WTC11 (cell line): Measurements from ENCODE around the gene GPC5.

Experiments used
- ATF2 ChIP-seq: sonication (generic); formaldehyde crosslinking; IDR thresholded peaks from 2 replicates; pipeline ENCODE4 v1.8.1; 2022; ENCODE audit warnings: low read depth, missing genetic modification reagents, borderline replicate concordance
- CTCF ChIP-seq: fragments of 200-600 bp; IDR thresholded peaks from 2 replicates; pipeline ENCODE4 v1.8.0; 2022; ENCODE audit warnings: antibody characterized with exemption
- E2F4 ChIP-seq: sonication (generic); formaldehyde crosslinking; IDR thresholded peaks from 2 replicates; pipeline ENCODE4 v1.8.1; 2022; ENCODE audit warnings: low read depth, mild to moderate bottlenecking, moderate library complexity, missing genetic modification reagents, borderline replicate concordance
- EMX1 ChIP-seq: fragments of 250-450 bp; sonication (Bioruptor Pico); IDR thresholded peaks from 2 replicates; pipeline ENCODE4 v1.8.0; 2021; ENCODE audit warnings: mild to moderate bottlenecking
- FOXJ3 ChIP-seq: sonication (generic); formaldehyde crosslinking; IDR thresholded peaks from 2 replicates; pipeline ENCODE4 v1.9.0; 2021; ENCODE audit warnings: missing genetic modification reagents, mild to moderate bottlenecking, borderline replicate concordance
- GTF2I ChIP-seq: fragments of 250-450 bp; sonication (Bioruptor Pico); conservative IDR thresholded peaks from 2 replicates; pipeline ENCODE4 v1.4.0; 2021; ENCODE audit warnings: mild to moderate bottlenecking
- NFYB ChIP-seq: sonication (generic); formaldehyde crosslinking; conservative IDR thresholded peaks from 2 replicates; pipeline ENCODE4 v1.8.0; 2022; ENCODE audit warnings: low read depth, missing genetic modification reagents
- ZBTB21 ChIP-seq: sonication (generic); formaldehyde crosslinking; IDR thresholded peaks from 2 replicates; pipeline ENCODE4 v1.8.1; 2023; ENCODE audit warnings: mild to moderate bottlenecking, missing genetic modification reagents, borderline replicate concordance
- ZNF396 ChIP-seq: fragments of 250-450 bp; sonication (Bioruptor Pico); IDR thresholded peaks from 2 replicates; pipeline ENCODE4 v1.8.0; 2021; ENCODE audit warnings: mild to moderate bottlenecking, moderate library complexity, borderline replicate concordance
- TF ChIP-seq, protein P1 (sequence below): sonication (generic); formaldehyde crosslinking; IDR thresholded peaks from 2 replicates; pipeline ENCODE4 v1.8.1; 2022; ENCODE audit warnings: mild to moderate bottlenecking, missing genetic modification reagents, moderate library complexity, borderline replicate concordance
- TF ChIP-seq, protein P2 (sequence below): sonication (generic); formaldehyde crosslinking; IDR thresholded peaks from 2 replicates; pipeline ENCODE4 v1.8.0; 2023; ENCODE audit warnings: missing genetic modification reagents
- TF ChIP-seq, protein P3 (sequence below): sonication (generic); formaldehyde crosslinking; IDR thresholded peaks from 2 replicates; pipeline ENCODE4 v1.8.0; 2022; ENCODE audit warnings: mild to moderate bottlenecking, missing genetic modification reagents
- TF ChIP-seq, protein P4 (sequence below): sonication (generic); formaldehyde crosslinking; IDR thresholded peaks from 2 replicates; pipeline ENCODE4 v1.8.1; 2023; ENCODE audit warnings: mild to moderate bottlenecking, moderate library complexity, missing genetic modification reagents

- TF ChIP-seq CTCF (no peak), GTF2I (no peak), E2F4 (no peak), FOXJ3 (CRISPR knock-in tag) (no peak), NFYB (CRISPR knock-in tag) (no peak), ATF2 (CRISPR knock-in tag) (no peak), ZBTB21 (CRISPR knock-in tag) (no peak), EMX1 (CRISPR knock-in tag) (no peak), ZNF396 (CRISPR knock-in tag) (no peak)
- TF ChIP-seq, protein P1, sequence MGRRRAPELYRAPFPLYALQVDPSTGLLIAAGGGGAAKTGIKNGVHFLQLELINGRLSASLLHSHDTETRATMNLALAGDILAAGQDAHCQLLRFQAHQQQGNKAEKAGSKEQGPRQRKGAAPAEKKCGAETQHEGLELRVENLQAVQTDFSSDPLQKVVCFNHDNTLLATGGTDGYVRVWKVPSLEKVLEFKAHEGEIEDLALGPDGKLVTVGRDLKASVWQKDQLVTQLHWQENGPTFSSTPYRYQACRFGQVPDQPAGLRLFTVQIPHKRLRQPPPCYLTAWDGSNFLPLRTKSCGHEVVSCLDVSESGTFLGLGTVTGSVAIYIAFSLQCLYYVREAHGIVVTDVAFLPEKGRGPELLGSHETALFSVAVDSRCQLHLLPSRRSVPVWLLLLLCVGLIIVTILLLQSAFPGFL (CRISPR knock-in tag): no peak
- TF ChIP-seq, protein P2, sequence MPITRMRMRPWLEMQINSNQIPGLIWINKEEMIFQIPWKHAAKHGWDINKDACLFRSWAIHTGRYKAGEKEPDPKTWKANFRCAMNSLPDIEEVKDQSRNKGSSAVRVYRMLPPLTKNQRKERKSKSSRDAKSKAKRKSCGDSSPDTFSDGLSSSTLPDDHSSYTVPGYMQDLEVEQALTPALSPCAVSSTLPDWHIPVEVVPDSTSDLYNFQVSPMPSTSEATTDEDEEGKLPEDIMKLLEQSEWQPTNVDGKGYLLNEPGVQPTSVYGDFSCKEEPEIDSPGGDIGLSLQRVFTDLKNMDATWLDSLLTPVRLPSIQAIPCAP: no peak
- TF ChIP-seq, protein P3, sequence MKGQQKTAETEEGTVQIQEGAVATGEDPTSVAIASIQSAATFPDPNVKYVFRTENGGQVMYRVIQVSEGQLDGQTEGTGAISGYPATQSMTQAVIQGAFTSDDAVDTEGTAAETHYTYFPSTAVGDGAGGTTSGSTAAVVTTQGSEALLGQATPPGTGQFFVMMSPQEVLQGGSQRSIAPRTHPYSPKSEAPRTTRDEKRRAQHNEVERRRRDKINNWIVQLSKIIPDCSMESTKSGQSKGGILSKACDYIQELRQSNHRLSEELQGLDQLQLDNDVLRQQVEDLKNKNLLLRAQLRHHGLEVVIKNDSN (CRISPR knock-in tag): no peak
- TF ChIP-seq, protein P4, sequence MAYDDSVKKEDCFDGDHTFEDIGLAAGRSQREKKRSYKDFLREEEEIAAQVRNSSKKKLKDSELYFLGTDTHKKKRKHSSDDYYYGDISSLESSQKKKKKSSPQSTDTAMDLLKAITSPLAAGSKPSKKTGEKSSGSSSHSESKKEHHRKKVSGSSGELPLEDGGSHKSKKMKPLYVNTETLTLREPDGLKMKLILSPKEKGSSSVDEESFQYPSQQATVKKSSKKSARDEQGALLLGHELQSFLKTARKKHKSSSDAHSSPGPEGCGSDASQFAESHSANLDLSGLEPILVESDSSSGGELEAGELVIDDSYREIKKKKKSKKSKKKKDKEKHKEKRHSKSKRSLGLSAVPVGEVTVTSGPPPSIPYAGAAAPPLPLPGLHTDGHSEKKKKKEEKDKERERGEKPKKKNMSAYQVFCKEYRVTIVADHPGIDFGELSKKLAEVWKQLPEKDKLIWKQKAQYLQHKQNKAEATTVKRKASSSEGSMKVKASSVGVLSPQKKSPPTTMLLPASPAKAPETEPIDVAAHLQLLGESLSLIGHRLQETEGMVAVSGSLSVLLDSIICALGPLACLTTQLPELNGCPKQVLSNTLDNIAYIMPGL: no peak
Measured at GRCh38 chr13:92658293-92658692, 1259.9 kb downstream of the GPC5 start.
